Trophoblast cell (in vitro differentiated cells and primary cell): ENCODE results near the gene SIGLEC5.
A peak's percentile ranks its signal among the peaks of the same experiment; 100 is the strongest.

ENCODE experiments used
- DNase-seq, 2 donors: peaks; one replicate each; pipeline ENCODE4 v3.0.0-alpha.2; 2016
- H2AFZ ChIP-seq: 2 replicates; pipeline ENCODE4 v1.6.1; 2013; ENCODE audit warnings: low read length, moderate library complexity, mild to moderate bottlenecking; ENCODE audit not compliant: insufficient read depth, poor library complexity
- H2AK5ac ChIP-seq: 2 replicates; pipeline ENCODE4 v1.6.1; 2013; ENCODE audit warnings: mild to moderate bottlenecking, low read length
- H2BK120ac ChIP-seq: 2 replicates; pipeline ENCODE4 v1.6.1; 2013; ENCODE audit warnings: low read length, mild to moderate bottlenecking, moderate library complexity; ENCODE audit not compliant: insufficient read depth, poor library complexity
- H2BK12ac ChIP-seq: 2 replicates; pipeline ENCODE4 v1.6.1; 2013; ENCODE audit warnings: mild to moderate bottlenecking, low read length, moderate library complexity
- H2BK5ac ChIP-seq: 2 replicates; pipeline ENCODE4 v1.6.1; 2013; ENCODE audit warnings: low read length, low read depth, moderate library complexity, mild to moderate bottlenecking; ENCODE audit not compliant: poor library complexity
- H3K14ac ChIP-seq: 2 replicates; pipeline ENCODE4 v1.6.1; 2013; ENCODE audit warnings: mild to moderate bottlenecking, low read length
- H3K18ac ChIP-seq: 2 replicates; pipeline ENCODE4 v1.6.1; 2013; ENCODE audit warnings: mild to moderate bottlenecking, low read length
- H3K23ac ChIP-seq: 2 replicates; pipeline ENCODE4 v1.6.1; 2013; ENCODE audit warnings: low read length
- H3K27ac ChIP-seq: 2 replicates; pipeline ENCODE4 v1.5.1; 2013; ENCODE audit warnings: low read depth, mild to moderate bottlenecking, inconsistent platforms, low read length, moderate library complexity
- H3K27me3 ChIP-seq: 2 replicates; pipeline ENCODE4 v1.6.1; 2013; ENCODE audit warnings: inconsistent platforms, mild to moderate bottlenecking, low read length, moderate library complexity; ENCODE audit not compliant: insufficient read depth
- H3K36me3 ChIP-seq, 2 experiments: 1 replicate in 1 of 2; 2 replicates in 1 of 2; pipeline ENCODE4 v1.6.1; 2013; ENCODE audit warnings: low read length in 2 of 2, mild to moderate bottlenecking in 2 of 2, moderate library complexity in 1 of 2; ENCODE audit not compliant: insufficient read depth in 2 of 2, control insufficient read depth in 1 of 2
- H3K4ac ChIP-seq: 2 replicates; pipeline ENCODE4 v1.6.1; 2013; ENCODE audit warnings: low read depth, mild to moderate bottlenecking, low read length, moderate library complexity
- H3K4me1 ChIP-seq, 2 experiments: 1 replicate in 1 of 2; 2 replicates in 1 of 2; pipeline ENCODE4 v1.6.1; 2013; ENCODE audit warnings: low read length in 2 of 2, mild to moderate bottlenecking in 2 of 2, moderate library complexity in 1 of 2; ENCODE audit not compliant: insufficient read depth in 2 of 2, control insufficient read depth in 1 of 2
- H3K4me2 ChIP-seq: 2 replicates; pipeline ENCODE4 v1.6.1; 2013; ENCODE audit warnings: inconsistent platforms, mild to moderate bottlenecking, low read length, moderate library complexity
- H3K4me3 ChIP-seq: 2 replicates; pipeline ENCODE4 v1.5.1; 2013; ENCODE audit warnings: mild to moderate bottlenecking, low read depth, low read length, inconsistent platforms
- H3K79me1 ChIP-seq: one replicate; pipeline ENCODE4 v1.6.1; 2013; ENCODE audit warnings: low read length
- H3K79me2 ChIP-seq: 2 replicates; pipeline ENCODE4 v1.6.1; 2013; ENCODE audit warnings: low read length, mild to moderate bottlenecking; ENCODE audit not compliant: control insufficient read depth, insufficient read depth, poor library complexity
- H3K9ac ChIP-seq: 2 replicates; pipeline ENCODE4 v1.6.1; 2013; ENCODE audit warnings: mild to moderate bottlenecking, low read length
- H3K9me3 ChIP-seq: 2 replicates; pipeline ENCODE4 v1.6.1; 2013; ENCODE audit warnings: low read depth, mild to moderate bottlenecking, control low read depth, inconsistent platforms, low read length; ENCODE audit not compliant: insufficient read depth
- H4K12ac ChIP-seq: 2 replicates; pipeline ENCODE4 v1.6.1; 2013; ENCODE audit warnings: low read depth, mild to moderate bottlenecking, low read length, moderate library complexity
- H4K8ac ChIP-seq: 2 replicates; pipeline ENCODE4 v1.6.1; 2013; ENCODE audit warnings: low read depth, mild to moderate bottlenecking, low read length, moderate library complexity
- H4K91ac ChIP-seq: one replicate; pipeline ENCODE4 v1.6.1; 2013; ENCODE audit warnings: low read depth, mild to moderate bottlenecking, low read length, moderate library complexity
- WGBS: extraction: QIAGEN DNeasy Blood & Tissue Kit; methylation state at CpG from one replicate; pipeline ENCODE4 v1.1.7; 2013; ENCODE audit warnings: missing lambda C conversion rate; ENCODE audit not compliant: insufficient read length, insufficient coverage; ENCODE audit errors: extremely low coverage; 5-methylcytosine and 5-hydroxymethylcytosine counted together

Gene SIGLEC5

DNA sequence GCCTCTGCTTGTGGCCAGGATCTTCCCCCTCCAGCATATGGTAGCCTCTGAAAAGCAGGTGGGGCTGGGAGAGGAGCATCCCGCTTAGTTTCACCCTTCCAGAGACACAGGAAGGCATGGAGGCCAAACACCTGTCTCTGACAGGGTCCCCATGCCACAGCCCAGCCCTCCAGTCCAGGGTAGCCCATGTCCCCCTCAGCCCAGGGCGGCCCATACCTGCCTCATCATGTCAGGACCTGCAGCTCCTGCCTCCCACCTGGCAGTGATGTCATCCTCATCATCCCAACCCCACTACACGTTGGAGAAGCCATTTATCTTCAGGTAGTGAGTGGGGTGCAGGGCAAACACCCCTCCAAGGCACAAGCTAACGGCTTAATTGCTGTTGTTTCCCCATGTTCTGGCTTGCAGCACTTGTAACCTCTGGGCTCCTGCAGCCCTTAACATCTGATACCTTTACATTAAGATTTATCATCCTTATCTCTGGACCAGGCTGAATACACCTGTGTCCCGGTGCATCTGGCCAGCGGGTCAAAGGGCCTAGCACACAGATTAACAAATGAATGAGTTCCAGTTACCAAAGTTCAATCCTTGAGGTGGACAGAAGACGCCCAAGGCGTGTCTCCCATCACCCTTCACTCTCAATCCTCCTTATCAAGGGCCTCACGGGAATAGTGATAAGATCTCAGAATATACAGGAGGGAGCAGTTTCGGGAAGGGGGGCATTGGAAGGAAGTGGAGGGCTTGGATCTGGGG lies 36.9 kb downstream of the SIGLEC5 start:
- no peak overlapping the region for H2AK5ac ChIP-seq
- peak overlapping the region; percentile 77 for H3K4me2 ChIP-seq
- peaks cover under 1% of the 10 kb centered on the region for H3K9me3 ChIP-seq
- peak overlapping the region; percentile 72 for H3K4me3 ChIP-seq
- H2BK12ac ChIP-seq, result no peak overlapping the region
- H3K18ac ChIP-seq, result no peak overlapping the region
- H3K14ac ChIP-seq, result no peak overlapping the region
- no peak overlapping the region for H3K27ac ChIP-seq
- H4K12ac ChIP-seq, result no peak overlapping the region
- H2BK120ac ChIP-seq, result no peak overlapping the region
- H3K4ac ChIP-seq, result no peak overlapping the region
- peaks cover 5% of the 10 kb centered on the region in 2 experiments for H3K4me1 ChIP-seq
- H4K91ac ChIP-seq, result no peak overlapping the region
- H2BK5ac ChIP-seq, result no peak overlapping the region
- H3K9ac ChIP-seq, result no peak overlapping the region
- no peaks in the 10 kb centered on the region for H3K36me3 ChIP-seq
- DNase-seq, result no peak
- peak overlapping the region; percentile 14 for H4K8ac ChIP-seq
- H2AFZ ChIP-seq, result peak overlapping the region; percentile 3
- H3K79me2 ChIP-seq, result no peaks in the 10 kb centered on the region
- no CpG with 5 or more reads among the region's 10 CpGs for WGBS
- H3K79me1 ChIP-seq, result peaks cover 4% of the 10 kb centered on the region
- H3K23ac ChIP-seq, result no peak overlapping the region
- no peaks in the 10 kb centered on the region for H3K27me3 ChIP-seq

DNA sequence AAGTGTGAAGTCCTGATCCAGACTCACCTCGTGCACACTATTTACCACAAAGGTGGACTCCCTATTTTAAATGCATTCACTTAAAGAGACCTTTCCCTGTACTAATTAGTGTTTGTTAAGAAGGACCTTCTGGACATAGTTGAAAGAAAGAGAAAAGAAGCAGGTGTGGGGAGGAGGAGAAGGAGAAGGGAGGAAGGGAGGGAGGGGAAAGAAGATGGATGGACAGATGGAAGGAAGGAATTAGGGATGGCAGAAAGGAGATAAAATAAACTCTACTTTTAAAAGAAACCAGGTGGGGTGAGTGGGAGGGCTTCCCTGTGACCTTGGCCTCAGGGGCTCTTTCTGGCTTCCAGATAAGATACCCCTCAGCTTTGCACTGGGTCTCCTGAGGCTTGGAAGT lies 37.7 kb downstream of the SIGLEC5 start:
- no CpG with 5 or more reads among the region's 1 CpG for WGBS
- no peak overlapping the region for H3K9ac ChIP-seq

DNA sequence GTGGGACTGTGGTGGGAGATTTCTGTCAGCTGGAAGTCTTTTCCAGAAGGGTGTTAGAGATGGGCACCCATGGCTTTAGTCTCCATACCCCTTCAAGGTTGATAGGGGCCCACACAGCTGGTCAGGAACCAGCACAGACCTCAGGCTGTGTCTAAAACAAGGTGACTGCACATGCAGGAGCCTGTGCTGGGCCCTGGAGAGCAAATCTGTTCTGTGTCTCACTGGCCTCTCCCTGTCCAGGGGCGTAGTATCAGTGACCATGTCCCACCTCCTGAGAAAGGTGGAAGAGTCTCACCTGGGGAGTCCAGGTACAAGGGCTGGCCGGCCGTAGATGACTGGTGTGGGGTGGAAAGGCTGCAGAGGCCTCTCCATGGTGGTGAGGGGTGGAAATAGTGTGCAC lies 39.8 kb downstream of the SIGLEC5 start:
- Histone ChIP-seq H2AK5ac (no peak overlapping the region), H3K14ac (no peak overlapping the region), H3K4ac (no peak overlapping the region), H3K79me2 (no peaks in the 10 kb centered on the region), H3K4me1 (peaks cover 5% of the 10 kb centered on the region in 2 experiments), H3K9ac (no peak overlapping the region), H3K27me3 (no peaks in the 10 kb centered on the region), H2BK120ac (no peak overlapping the region), H3K4me3 (no peak overlapping the region), H3K27ac (no peak overlapping the region), H4K8ac (no peak overlapping the region), H3K79me1 (peaks cover 4% of the 10 kb centered on the region), H3K23ac (no peak overlapping the region), H3K4me2 (no peak overlapping the region), H2BK12ac (no peak overlapping the region), H4K91ac (no peak overlapping the region), H3K18ac (no peak overlapping the region), H3K9me3 (peaks cover 5% of the 10 kb centered on the region), H3K36me3 (peaks cover 2 to 20% of the 10 kb centered on the region in 2 experiments), H2AFZ (no peak overlapping the region), H4K12ac (no peak overlapping the region), H2BK5ac (no peak overlapping the region)
- WGBS, result no CpG with 5 or more reads among the region's 3 CpGs
- no peak for DNase-seq

More for the DNA sequence above, 37.7 kb downstream of the SIGLEC5 start:
- Histone ChIP-seq H4K8ac (no peak overlapping the region), H4K12ac (no peak overlapping the region), H4K91ac (no peak overlapping the region), H3K4ac (no peak overlapping the region), H3K79me1 (peaks cover 4% of the 10 kb centered on the region), H3K27ac (no peak overlapping the region), H3K79me2 (no peaks in the 10 kb centered on the region), H3K9me3 (peaks cover 3% of the 10 kb centered on the region), H2AFZ (no peak overlapping the region), H3K36me3 (peaks cover under 1 to 4% of the 10 kb centered on the region in 2 experiments), H3K4me3 (no peak overlapping the region), H2AK5ac (no peak overlapping the region), H3K18ac (no peak overlapping the region), H3K14ac (no peak overlapping the region), H3K27me3 (no peaks in the 10 kb centered on the region), H3K23ac (no peak overlapping the region), H2BK120ac (no peak overlapping the region), H3K4me2 (no peak overlapping the region), H2BK5ac (no peak overlapping the region), H3K4me1 (peaks cover 5% of the 10 kb centered on the region in 2 experiments), H2BK12ac (no peak overlapping the region)
- DNase-seq, result no peak

DNA sequence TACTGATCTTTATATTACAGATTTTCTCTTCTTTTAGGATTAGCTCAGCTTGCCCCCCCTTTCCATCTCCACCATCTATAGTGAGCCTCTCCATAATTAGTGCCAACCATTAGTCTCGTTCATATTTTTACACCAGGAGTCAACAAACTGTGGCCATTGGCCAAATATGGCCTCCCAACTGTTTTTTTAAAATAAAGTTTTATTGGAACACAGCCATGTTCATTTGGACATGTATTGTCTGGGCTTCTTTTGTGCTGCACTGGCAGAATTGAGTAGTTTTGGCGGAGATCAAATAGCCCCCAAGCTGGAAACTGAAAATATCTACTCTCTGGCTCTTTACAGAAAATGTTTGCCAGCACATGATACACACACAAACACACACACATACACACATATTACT lies 40.7 kb downstream of the SIGLEC5 start:
- no peaks in the 10 kb centered on the region for H3K79me2 ChIP-seq
- no peak overlapping the region for H3K14ac ChIP-seq
- H2AK5ac ChIP-seq, result no peak overlapping the region
- H4K91ac ChIP-seq, result no peak overlapping the region
- H3K9ac ChIP-seq, result no peak overlapping the region
- no peak overlapping the region for H3K4ac ChIP-seq
- H3K27ac ChIP-seq, result no peak overlapping the region
- H3K4me2 ChIP-seq, result no peak overlapping the region
- H2BK5ac ChIP-seq, result no peak overlapping the region
- peaks cover 1 to 2% of the 10 kb centered on the region in 2 experiments for H3K4me1 ChIP-seq
- no peak overlapping the region for H3K23ac ChIP-seq
- H3K36me3 ChIP-seq, result peaks cover 2 to 20% of the 10 kb centered on the region in 2 experiments
- H4K12ac ChIP-seq, result no peak overlapping the region
- H2BK12ac ChIP-seq, result no peak overlapping the region
- no peak for DNase-seq
- no peak overlapping the region for H3K4me3 ChIP-seq
- no CpG with 5 or more reads among the region's 2 CpGs for WGBS
- no peaks in the 10 kb centered on the region for H3K27me3 ChIP-seq
- peaks cover 5% of the 10 kb centered on the region for H3K9me3 ChIP-seq
- no peak overlapping the region for H2BK120ac ChIP-seq
- H3K18ac ChIP-seq, result no peak overlapping the region
- H4K8ac ChIP-seq, result no peak overlapping the region
- no peak overlapping the region for H2AFZ ChIP-seq
- H3K79me1 ChIP-seq, result peaks cover under 1% of the 10 kb centered on the region
